ENCODE results near the gene PLCXD3.
"Not testable (repeated sequence)": the region's sequence is repeated elsewhere in the genome, so short reads cannot be mapped to it uniquely, and the experiment has no call there.

Gene PLCXD3

DNA sequence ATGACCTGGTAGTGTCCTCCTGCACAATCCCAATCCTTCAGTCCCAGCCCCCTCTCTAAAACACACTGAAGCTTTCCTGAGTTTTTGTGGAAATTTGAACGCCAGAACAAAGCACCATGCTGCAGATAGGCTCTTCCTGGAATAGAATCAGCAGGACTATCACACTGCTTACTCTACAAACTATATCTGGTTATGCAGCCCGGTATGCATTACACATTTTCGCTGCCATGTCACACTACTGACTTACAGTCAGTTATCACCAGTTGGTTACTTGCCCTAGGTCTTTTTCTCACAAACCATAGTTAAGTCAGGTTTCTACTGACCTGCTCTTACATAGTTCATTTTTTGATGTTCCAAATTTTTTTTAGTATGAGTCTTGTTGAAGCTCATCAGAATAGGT is 24.9 kb downstream of the PLCXD3 start:
- no peak for DNase-seq

GRCh38 chr5:41482715-41483114 is 27.7 kb downstream of the PLCXD3 start:
- no peak for DNase-seq

- no peak for DNase-seq
Measured at GRCh38 chr5:41482173-41482572, 28.2 kb downstream of the PLCXD3 start.

- not testable (repeated sequence) for DNase-seq
Measured at GRCh38 chr5:41471571-41472208, 38.7 kb downstream of the PLCXD3 start.

GRCh38 chr5:41465493-41466171 is 44.8 kb downstream of the PLCXD3 start:
- DNase-seq = no peak

DNA sequence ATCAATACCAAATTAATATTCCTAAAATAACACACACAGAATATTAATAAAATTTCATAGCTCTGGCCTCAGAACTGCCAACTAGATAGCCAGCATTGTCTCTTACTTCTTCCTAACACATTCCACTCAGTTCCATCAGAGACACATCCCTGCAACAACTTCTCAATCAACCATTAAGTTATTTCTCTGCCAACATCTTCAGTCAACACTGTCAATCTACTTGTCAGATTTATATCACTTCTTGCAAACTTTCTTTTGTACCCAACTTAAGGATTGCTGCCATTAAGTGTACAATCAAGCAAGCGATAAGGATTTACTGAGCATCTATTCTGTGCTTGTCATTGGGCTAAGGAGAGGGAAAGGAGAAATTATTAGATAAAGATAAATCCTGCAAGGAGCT is 50.8 kb downstream of the PLCXD3 start:
- DNase-seq = no peak

DNA sequence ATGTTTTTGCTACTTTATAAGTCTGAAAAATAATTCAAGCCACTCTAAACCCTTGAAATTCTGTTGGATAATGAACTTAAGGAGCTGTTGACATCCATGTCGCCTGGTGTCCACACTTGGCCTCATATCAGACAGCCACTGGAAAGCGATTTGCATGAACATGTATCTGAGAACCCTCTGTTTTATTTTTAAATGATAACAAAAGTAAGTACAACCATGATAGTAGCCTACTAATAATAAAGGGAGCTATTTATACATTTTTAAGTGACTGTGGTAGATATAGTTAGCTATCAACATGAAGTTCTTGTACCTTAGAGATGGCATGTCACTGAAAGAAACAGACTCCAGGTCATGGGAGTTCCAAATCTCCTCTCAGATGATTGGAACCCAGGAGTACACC is 53.3 kb downstream of the PLCXD3 start:
- DNase-seq = no peak

GRCh38 chr5:41452506-41452905 is 57.9 kb downstream of the PLCXD3 start:
- no peak for DNase-seq

DNA sequence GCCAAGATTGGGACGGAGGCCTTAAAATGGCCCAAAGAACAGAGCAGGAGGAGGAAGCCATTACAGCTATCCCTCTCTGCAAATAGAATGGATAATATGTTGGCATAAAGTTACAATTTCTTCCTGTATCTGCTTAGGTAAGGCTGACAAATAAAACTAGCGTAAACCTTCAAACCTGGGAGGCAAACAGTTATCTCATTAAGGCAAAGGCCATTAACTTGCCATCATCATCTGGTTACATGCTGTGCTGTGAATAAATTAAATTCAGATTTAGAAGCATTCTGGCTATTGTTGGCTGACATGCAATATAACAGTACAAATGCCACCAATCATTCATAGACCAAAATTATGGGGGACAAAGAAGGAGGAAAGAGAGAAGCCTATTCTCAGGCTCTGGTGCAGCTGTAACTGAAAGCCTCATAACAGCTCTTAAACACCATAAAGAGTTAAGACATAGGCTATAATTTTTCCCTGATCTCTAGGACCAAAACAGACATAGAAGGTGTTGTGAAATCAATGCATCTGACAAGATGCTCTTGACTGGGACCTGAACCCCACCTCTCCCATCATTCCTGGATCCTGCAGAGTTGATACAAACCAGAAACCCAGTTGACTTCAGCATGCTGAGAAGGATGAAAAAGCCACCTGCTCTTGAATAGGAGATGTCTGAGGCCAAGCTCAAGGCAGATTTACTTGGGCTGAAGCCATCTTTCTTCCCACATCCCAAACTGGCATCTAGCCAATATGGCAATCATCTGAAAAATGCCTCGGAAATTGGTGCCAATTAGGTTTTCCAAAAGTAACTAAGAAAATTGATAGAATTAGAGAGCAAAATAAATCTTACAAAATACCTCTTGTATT is 62.5 kb downstream of the PLCXD3 start:
- no peak for DNase-seq

- DNase-seq = no peak
Measured at GRCh38 chr5:41445937-41446563, 64.4 kb downstream of the PLCXD3 start.

DNA sequence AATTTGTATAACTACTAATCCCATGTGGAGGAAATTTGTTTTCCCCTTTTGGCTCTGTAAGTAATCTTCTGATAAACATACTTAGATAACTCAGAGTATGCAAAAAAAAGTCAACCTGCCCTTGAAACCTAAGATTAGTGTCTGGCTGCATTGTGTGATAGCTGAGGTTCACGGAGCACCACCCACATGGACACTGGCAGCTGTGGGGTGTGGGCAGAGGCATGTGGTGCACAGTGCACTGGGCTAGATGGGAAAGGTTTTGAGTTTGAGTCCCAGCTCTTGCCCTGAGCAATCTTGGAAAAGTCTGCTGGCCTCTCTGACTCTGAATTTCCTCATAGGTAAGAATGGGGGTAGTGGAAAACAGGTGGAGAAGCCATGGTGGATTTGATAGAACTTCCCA is 75.1 kb downstream of the PLCXD3 start:
- no peak for DNase-seq

- DNase-seq = peak in 1 of 2 experiments; percentile 34
Measured at GRCh38 chr5:41433552-41434181, 76.7 kb downstream of the PLCXD3 start.

- no peak for DNase-seq
Measured at GRCh38 chr5:41432481-41433253, 77.7 kb downstream of the PLCXD3 start.

GRCh38 chr5:41427505-41427904 is 82.9 kb downstream of the PLCXD3 start:
- DNase-seq = no peak

DNA sequence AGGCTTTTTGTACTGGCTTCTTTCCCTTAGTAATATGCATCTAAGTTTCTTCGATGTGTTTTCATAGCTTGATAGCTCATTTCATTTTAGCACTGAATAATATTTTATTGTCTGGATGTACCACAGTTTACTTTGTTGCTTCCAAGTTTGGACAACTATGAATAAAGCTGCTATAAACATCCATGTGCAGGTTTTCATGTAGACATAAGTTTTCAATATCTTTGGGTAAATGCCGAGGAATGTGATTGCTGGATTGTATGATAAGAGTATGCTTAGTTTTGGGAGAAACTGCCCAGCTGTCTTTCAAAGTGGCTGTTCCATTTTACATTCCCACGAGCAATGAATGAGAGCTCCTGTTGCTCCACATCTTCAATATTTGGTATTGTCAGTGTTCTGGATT is 84.7 kb downstream of the PLCXD3 start:
- no peak for DNase-seq

GRCh38 chr5:41420492-41421067 is 89.8 kb downstream of the PLCXD3 start:
- no peak for DNase-seq

DNA sequence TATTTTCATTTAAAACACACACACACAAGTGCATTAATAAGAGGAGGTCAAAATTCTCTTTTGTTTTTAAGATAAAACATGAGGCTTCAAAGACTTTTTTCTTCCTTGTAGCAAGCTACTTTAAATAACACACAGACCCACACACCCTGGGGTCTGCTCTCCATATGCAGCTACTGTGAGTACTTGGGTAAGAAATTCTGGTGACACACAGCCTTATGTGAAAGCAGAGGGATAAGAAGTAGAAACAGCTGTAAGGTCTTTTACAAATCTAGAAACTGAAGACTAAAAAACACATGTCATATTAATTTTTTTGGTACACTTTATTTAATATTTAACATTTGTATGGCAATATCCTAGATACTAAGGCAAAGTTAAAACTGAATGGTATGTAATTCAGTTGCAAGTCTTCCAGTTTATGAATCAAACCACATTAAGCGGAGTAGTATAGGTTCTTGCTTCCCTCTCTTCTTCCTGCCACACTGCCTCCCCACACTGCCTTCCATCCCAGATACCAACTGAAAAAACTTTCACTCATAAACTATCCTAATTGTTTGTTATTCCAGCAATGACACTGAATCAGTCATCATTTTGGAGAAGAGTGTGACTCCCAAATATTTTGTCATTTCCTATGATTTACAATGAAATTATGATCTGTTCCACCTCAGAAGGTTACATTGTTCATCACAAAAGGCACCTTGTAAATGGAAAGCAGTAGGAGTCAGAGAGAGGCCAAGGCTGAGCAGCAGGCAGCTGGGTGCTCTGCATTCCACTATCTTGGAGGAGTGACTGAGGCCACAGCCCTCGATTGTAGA is 92.0 kb downstream of the PLCXD3 start:
- no peak for DNase-seq

DNA sequence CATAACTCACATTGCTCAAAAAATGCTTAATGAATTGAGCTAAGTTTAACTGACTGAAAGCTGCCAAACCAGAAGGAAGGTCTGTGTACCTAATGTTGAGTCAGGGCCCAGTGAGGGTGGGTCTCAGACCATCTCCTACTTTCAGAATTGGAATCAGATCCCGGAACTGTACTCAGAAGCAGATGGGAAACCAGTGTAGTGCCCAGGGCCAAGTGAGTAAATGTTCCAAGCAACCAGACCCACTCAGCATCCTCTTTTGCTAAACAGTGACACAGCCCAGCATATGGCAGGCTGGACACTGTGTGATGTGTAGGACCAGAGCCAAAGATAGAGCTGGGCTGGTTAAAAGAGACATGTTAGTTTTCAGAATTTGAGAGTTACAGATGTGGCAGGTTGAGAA is 94.1 kb downstream of the PLCXD3 start:
- DNase-seq = no peak

DNA sequence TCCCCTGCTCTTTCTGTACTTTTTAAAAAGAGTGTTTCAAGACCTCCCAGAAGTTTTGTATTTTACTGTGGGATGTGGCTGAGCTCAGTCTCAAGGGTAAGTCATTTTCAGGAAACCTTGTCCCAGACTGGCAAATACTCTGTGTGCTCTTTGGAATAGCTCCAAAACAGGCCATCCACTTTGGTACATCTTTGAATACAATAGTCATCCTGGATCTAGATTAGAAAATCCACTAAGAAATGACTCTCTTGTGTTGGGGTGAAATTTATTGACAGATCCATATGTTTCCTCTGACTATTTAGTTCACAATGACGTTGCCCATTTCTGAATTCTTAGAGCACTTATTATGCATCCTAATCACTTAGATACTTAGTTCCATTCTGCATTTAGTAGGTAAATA is 95.2 kb downstream of the PLCXD3 start:
- DNase-seq = no peak

DNA sequence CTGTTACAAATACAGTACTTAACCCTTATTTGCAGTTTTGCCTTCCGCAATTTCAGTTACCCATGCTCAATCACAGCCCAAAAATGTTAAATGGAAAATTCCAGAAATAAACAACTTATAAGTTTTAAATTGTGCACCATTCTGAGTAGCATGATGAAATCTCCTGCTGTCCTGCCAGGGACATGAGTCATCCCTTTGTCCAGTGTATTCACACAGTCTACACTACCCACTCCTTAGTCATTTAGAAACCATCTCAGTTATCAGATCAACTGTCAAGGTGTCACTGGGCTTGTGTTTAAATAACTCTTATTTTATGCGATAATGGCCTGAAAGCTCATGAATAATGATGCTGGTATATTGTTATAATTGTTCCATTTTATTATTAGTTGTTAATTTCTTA is 95.8 kb downstream of the PLCXD3 start:
- no peak for DNase-seq

- DNase-seq = no peak
Measured at GRCh38 chr5:41413074-41413473, 97.3 kb downstream of the PLCXD3 start.

Data from SHP77 (cell line).